ENCODE data around the gene SPAG6.
A peak's percentile ranks its signal among the peaks of the same experiment; 100 is the strongest.

SPAG6 gene

GRCh38 chr10:22316286-22317075, 28.8 kb upstream of the SPAG6 start, which contains the start of gene COMMD3 (continued):
- 0 out of 2 replicates have a peak, but pooled peaks have one; percentile 11 for TF ChIP-seq PATZ1 (tag by site-specific recombination; IDR thresholded peaks at IDR 0.05)
- TF ChIP-seq ZBTB20 (tag by site-specific recombination; IDR thresholded peaks at IDR 0.05): peak; percentile 59; the same call in 1 of the 2 replicates
- peak; percentile 56 for TF ChIP-seq ZNF843 (tag by site-specific recombination; IDR thresholded peaks at IDR 0.05)
- no peak for TF ChIP-seq ZNF571 (tag by site-specific recombination; IDR thresholded peaks at IDR 0.05)
- TF ChIP-seq SP7 (tag by site-specific recombination; IDR thresholded peaks at IDR 0.05): peak; percentile 64
- TF ChIP-seq ZEB2 (tag by site-specific recombination; IDR thresholded peaks at IDR 0.05): peak; percentile 66
- no peak for TF ChIP-seq ZIC2 (tag by site-specific recombination; IDR thresholded peaks at IDR 0.05)
- peak; percentile 34; the same call in 1 of the 2 replicates for TF ChIP-seq ZBTB48 (tag by site-specific recombination; IDR thresholded peaks at IDR 0.05)
- 0 out of 2 replicates have a peak, but pooled peaks have one; percentile 43 for TF ChIP-seq ZNF692 (tag by site-specific recombination; IDR thresholded peaks at IDR 0.05)
- no peak for TF ChIP-seq GLIS2 (tag by site-specific recombination; IDR thresholded peaks at IDR 0.05)
- peak; percentile 62; the same call in 1 of the 2 replicates for TF ChIP-seq YY1 (tag by site-specific recombination; IDR thresholded peaks at IDR 0.05)
- peak; percentile 47; the same call in 1 of the 2 replicates for TF ChIP-seq KLF16 (tag by site-specific recombination; IDR thresholded peaks at IDR 0.05)
- no peak for TF ChIP-seq GLI4 (tag by site-specific recombination; IDR thresholded peaks at IDR 0.05)
- peak; percentile 65; the same call in 1 of the 2 replicates for TF ChIP-seq ZBTB8A (tag by site-specific recombination; IDR thresholded peaks at IDR 0.05)
- peak; percentile 8; the same call in 1 of the 2 replicates for TF ChIP-seq INSM2 (tag by site-specific recombination; IDR thresholded peaks at IDR 0.05)
- no peak for TF ChIP-seq ZSCAN16 (tag by site-specific recombination; IDR thresholded peaks at IDR 0.05)
- peak; percentile 95 for TF ChIP-seq ZNF394 (tag by site-specific recombination; IDR thresholded peaks at IDR 0.05; ENCODE audit: borderline replicate concordance)
- TF ChIP-seq ZBTB17 (tag by site-specific recombination; IDR thresholded peaks at IDR 0.05): peak; percentile 71
- TF ChIP-seq GLI2 (tag by site-specific recombination; IDR thresholded peaks at IDR 0.05; ENCODE audit: borderline replicate concordance, low read depth): no peak
- TF ChIP-seq ZNF660 (tag by site-specific recombination; IDR thresholded peaks at IDR 0.05): peak; percentile 54
- peak; percentile 28; the same call in 1 of the 2 replicates for TF ChIP-seq ZSCAN30 (tag by site-specific recombination; IDR thresholded peaks at IDR 0.05)
- TF ChIP-seq ZNF24 (tag by site-specific recombination; IDR thresholded peaks at IDR 0.05): peak; percentile 40; the same call in 1 of the 2 replicates
- peak; percentile 15; the same call in 1 of the 2 replicates for TF ChIP-seq ZNF610 (tag by site-specific recombination; IDR thresholded peaks at IDR 0.05; ENCODE audit: borderline replicate concordance)
- TF ChIP-seq ZNF266 (tag by site-specific recombination; IDR thresholded peaks at IDR 0.05; ENCODE audit: low read depth): no peak
- peak; percentile 95 for TF ChIP-seq IKZF3 (tag by site-specific recombination; IDR thresholded peaks at IDR 0.05)
- peak; percentile 86 for TF ChIP-seq ZBTB26 (tag by site-specific recombination; optimal IDR thresholded peaks at IDR 0.05)
- TF ChIP-seq MZF1 (tag by site-specific recombination; IDR thresholded peaks at IDR 0.05; ENCODE audit: borderline replicate concordance): 0 out of 2 replicates have a peak, but pooled peaks have one; percentile 12
- 0 out of 2 replicates have a peak, but pooled peaks have one; percentile 30 for TF ChIP-seq ZBTB44 (tag by site-specific recombination; IDR thresholded peaks at IDR 0.05)

All from HEK293 (cell line).